ENCODE measurements around the gene PCDHGB3. TPM values are rescaled to one million over a fixed set of nuclear protein-coding genes. Genes with fewer than 3 reads are reported as not detected.

The PCDHGB3 gene
- total RNA-seq, 1 experiment from 2014 or later = 1.2 TPM

DNA sequence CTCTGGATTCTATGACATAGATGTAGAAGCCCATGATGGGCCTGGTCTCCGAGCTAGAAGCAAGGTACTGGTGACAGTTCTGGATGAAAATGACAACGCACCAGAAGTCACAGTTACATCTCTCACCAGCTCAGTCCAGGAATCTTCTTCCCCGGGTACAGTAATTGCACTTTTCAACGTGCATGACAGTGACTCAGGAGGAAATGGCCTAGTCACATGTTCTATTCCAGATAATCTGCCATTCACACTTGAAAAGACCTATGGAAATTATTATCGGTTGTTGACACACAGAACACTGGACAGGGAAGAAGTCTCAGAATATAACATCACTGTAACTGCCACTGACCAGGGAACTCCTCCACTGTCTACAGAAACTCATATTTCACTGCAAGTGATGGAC is 13.9 kb upstream of the PCDHGB3 start:
- CTCF ChIA-PET = no interaction called here
- no TSS peak for BruUV-seq (replicated peaks)
- Mint-ChIP-seq H3K27ac (ENCODE audit: unreplicated experiment) (no peak overlapping the region), H3K4me3 (ENCODE audit: low read depth, unreplicated experiment) (no peak overlapping the region), H3K36me3 (ENCODE audit: insufficient read depth, unreplicated experiment) (no peaks in the 10 kb centered on the region), H3K4me1 (ENCODE audit: low read depth, unreplicated experiment) (no peaks in the 10 kb centered on the region), H3K9me3 (ENCODE audit: low read depth, unreplicated experiment) (peaks cover 19% of the 10 kb centered on the region), H3K27me3 (ENCODE audit: unreplicated experiment) (no peaks in the 10 kb centered on the region)
- TF ChIP-seq, protein P1, sequence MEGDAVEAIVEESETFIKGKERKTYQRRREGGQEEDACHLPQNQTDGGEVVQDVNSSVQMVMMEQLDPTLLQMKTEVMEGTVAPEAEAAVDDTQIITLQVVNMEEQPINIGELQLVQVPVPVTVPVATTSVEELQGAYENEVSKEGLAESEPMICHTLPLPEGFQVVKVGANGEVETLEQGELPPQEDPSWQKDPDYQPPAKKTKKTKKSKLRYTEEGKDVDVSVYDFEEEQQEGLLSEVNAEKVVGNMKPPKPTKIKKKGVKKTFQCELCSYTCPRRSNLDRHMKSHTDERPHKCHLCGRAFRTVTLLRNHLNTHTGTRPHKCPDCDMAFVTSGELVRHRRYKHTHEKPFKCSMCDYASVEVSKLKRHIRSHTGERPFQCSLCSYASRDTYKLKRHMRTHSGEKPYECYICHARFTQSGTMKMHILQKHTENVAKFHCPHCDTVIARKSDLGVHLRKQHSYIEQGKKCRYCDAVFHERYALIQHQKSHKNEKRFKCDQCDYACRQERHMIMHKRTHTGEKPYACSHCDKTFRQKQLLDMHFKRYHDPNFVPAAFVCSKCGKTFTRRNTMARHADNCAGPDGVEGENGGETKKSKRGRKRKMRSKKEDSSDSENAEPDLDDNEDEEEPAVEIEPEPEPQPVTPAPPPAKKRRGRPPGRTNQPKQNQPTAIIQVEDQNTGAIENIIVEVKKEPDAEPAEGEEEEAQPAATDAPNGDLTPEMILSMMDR (IDR thresholded peaks at IDR 0.05; ENCODE audit: unreplicated experiment) = no peak
- no peak for DNase-seq
- intact Hi-C loops (cut with micrococcal nuclease; ENCODE audit: unreplicated experiment) = no loop called here

DNA sequence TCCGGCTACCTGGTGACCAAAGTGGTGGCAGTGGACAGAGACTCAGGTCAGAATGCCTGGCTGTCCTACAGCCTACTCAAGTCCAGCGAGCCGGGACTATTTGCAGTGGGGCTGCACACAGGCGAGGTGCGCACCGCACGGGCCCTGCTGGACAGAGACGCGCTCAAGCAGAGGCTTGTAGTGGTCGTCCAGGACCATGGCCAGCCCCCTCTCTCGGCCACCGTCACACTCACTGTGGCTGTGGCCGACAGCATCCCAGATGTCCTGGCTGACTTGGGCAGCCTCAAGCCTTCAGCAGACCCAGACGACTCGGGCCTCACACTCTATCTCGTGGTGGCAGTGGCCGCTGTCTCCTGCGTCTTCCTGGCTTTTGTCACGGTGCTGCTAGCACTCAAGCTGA is 13.1 kb upstream of the PCDHGB3 start:
- intact Hi-C loops (cut with micrococcal nuclease; ENCODE audit: unreplicated experiment) = no loop called here
- CTCF ChIA-PET = no interaction called here

DNA sequence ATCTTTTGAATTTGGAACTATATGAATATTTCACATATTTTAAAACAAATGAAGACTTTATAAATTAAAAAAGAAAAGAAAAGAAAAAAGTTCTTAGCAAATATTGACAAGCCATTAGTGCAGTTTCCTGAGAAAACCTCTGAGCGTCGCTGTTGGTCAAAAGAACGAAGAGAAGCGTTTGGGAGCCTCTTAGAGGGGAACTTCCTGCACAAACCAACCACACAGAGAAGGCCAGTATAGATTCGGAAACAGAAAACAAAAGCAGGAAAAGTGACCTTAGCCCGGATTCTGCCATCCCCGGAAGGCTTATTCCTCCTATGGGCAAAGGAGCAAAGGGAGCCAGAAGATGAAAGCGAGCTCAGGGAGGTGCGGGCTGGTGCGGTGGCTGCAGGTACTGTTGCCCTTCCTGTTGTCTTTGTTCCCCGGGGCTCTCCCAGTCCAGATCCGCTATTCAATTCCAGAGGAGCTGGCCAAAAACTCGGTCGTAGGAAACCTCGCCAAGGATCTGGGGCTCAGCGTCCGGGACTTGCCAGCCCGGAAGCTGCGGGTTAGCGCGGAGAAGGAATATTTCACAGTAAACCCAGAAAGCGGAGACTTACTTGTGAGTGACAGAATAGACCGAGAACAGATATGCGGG is 10.1 kb upstream of the PCDHGB3 start, which contains the start of gene PCDHGB2:
Gene PCDHGB2 (plus strand): TSS at position 205 of the 637 bp plus-strand sequence. CDS start 142 bp downstream, at position 347.
- H3K4me1 Mint-ChIP-seq (ENCODE audit: low read depth, unreplicated experiment) = no peaks in the 10 kb centered on the region
- no peak for DNase-seq
- no TSS peak for BruUV-seq (replicated peaks)
- H3K4me3 Mint-ChIP-seq (ENCODE audit: low read depth, unreplicated experiment) = no peak within 1 kb of the TSS
- H3K27me3 Mint-ChIP-seq (ENCODE audit: unreplicated experiment) = no peaks in the 10 kb centered on the region
- no peak within 1 kb of the TSS for H3K27ac Mint-ChIP-seq (ENCODE audit: unreplicated experiment)
- H3K36me3 Mint-ChIP-seq (ENCODE audit: insufficient read depth, unreplicated experiment) = peaks cover 3% of the 10 kb centered on the region
- CTCF ChIA-PET = no interaction called here
- TF ChIP-seq, protein P1 (IDR thresholded peaks at IDR 0.05; ENCODE audit: unreplicated experiment) = no peak
- peaks cover 23% of the 10 kb centered on the region for H3K9me3 Mint-ChIP-seq (ENCODE audit: low read depth, unreplicated experiment)
- intact Hi-C loops (cut with micrococcal nuclease; ENCODE audit: unreplicated experiment) = no loop called here

More for the DNA sequence above, 13.1 kb upstream of the PCDHGB3 start:
- H3K4me3 Mint-ChIP-seq (ENCODE audit: low read depth, unreplicated experiment) = no peak overlapping the region
- H3K9me3 Mint-ChIP-seq (ENCODE audit: low read depth, unreplicated experiment) = peaks cover 19% of the 10 kb centered on the region
- TF ChIP-seq, protein P1 (IDR thresholded peaks at IDR 0.05; ENCODE audit: unreplicated experiment) = no peak
- peaks cover 3% of the 10 kb centered on the region for H3K36me3 Mint-ChIP-seq (ENCODE audit: insufficient read depth, unreplicated experiment)
- H3K4me1 Mint-ChIP-seq (ENCODE audit: low read depth, unreplicated experiment) = no peaks in the 10 kb centered on the region
- H3K27me3 Mint-ChIP-seq (ENCODE audit: unreplicated experiment) = no peaks in the 10 kb centered on the region
- no peak for DNase-seq
- BruUV-seq (replicated peaks) = no TSS peak
- H3K27ac Mint-ChIP-seq (ENCODE audit: unreplicated experiment) = no peak overlapping the region

DNA sequence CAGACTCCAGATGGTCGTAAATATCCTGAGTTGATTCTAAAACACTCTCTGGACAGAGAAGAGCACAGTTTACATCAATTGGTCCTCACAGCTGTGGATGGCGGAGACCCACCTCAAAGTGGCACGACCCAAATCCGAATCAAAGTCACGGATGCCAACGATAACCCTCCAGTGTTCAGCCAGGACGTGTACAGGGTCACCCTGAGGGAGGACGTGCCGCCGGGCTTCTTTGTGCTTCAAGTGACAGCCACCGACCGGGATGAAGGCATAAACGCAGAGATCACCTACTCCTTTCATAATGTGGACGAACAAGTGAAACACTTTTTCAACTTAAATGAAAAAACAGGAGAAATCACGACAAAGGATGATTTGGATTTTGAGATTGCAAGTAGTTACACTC is 9.4 kb upstream of the PCDHGB3 start:
- peaks cover 25% of the 10 kb centered on the region for H3K9me3 Mint-ChIP-seq (ENCODE audit: low read depth, unreplicated experiment)

More for the DNA sequence above, 9.4 kb upstream of the PCDHGB3 start:
- TF ChIP-seq, protein P1 (IDR thresholded peaks at IDR 0.05; ENCODE audit: unreplicated experiment) = no peak
- intact Hi-C loops (cut with micrococcal nuclease; ENCODE audit: unreplicated experiment) = no loop called here
- Mint-ChIP-seq H3K4me3 (ENCODE audit: low read depth, unreplicated experiment) (no peak overlapping the region), H3K36me3 (ENCODE audit: insufficient read depth, unreplicated experiment) (peaks cover 3% of the 10 kb centered on the region), H3K27ac (ENCODE audit: unreplicated experiment) (no peak overlapping the region), H3K27me3 (ENCODE audit: unreplicated experiment) (no peaks in the 10 kb centered on the region), H3K4me1 (ENCODE audit: low read depth, unreplicated experiment) (no peaks in the 10 kb centered on the region)
- CTCF ChIA-PET = no interaction called here
- DNase-seq = no peak
- no TSS peak for BruUV-seq (replicated peaks)

Data from Calu3 (cell line).